ENCODE data around the gene LY6G5B.

The LY6G5B gene

DNA sequence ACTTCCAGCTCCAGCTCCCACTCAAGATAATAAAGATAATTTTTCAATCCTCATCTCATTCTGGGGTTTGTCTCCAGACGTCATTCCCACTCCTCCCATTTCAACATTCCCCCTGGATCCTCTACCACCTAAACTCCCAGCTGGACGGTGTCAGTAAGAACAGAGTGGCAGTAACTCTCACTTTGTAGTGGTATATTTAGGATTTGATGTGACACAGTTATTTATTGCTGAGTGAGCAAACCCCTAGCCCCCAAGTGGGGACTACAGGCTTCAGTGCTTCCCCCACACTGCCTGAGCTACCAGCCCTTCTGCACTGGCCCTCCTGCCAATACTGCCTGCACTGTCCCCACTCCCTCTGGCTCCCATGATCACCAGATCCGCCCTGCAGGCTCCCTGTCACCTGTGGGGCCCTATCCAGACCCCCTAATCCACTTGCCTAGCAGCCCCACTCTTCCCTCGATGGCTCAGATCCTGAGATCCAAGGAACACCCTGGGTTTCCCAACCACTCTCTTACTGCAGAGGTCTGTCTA, 11.6 kb upstream of the LY6G5B start:
- DNase-seq (ENCODE audit: low read depth): no peak
- H3K4me3 ChIP-seq (replicated peaks; ENCODE audit: low read depth, low read length): no peak overlapping the region
- TF ChIP-seq, protein P1, sequence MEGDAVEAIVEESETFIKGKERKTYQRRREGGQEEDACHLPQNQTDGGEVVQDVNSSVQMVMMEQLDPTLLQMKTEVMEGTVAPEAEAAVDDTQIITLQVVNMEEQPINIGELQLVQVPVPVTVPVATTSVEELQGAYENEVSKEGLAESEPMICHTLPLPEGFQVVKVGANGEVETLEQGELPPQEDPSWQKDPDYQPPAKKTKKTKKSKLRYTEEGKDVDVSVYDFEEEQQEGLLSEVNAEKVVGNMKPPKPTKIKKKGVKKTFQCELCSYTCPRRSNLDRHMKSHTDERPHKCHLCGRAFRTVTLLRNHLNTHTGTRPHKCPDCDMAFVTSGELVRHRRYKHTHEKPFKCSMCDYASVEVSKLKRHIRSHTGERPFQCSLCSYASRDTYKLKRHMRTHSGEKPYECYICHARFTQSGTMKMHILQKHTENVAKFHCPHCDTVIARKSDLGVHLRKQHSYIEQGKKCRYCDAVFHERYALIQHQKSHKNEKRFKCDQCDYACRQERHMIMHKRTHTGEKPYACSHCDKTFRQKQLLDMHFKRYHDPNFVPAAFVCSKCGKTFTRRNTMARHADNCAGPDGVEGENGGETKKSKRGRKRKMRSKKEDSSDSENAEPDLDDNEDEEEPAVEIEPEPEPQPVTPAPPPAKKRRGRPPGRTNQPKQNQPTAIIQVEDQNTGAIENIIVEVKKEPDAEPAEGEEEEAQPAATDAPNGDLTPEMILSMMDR (IDR thresholded peaks at IDR 0.05; ENCODE audit: low read length, missing control alignments): no peak

DNA sequence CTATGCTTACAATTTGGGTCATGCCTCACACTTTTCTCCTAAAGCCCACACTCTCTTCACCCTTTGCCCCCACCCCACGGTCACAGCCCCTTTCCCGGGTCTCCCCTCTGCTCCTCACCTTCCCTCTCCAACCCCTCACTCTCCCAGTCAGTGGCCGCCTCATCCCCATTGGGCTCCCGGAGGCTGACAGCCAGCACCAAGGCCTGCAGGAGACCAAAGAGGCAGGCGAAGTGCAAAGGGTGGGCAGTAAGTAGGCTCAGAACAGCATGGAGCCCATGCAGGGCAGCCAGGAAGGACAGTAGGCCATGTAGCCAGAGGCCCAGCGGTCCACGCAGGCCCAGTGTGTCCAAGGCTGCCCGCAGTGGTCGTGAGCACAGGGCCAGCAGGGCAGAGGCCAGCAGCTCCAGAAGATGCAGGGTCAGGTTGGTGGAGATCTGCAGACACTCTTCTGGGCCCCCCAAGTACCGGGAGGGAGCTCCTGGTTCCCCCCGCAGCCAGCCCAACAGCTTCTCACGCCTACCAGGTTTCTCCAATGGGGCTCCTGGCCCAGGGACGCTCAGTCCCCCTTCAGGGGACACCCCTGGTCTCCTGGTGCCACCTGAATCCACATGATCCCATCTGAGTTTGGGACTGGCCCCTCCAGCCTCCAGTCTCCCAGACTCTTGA, 10.7 kb upstream of the LY6G5B start:
- TF ChIP-seq, protein P1 (IDR thresholded peaks at IDR 0.05; ENCODE audit: low read length, missing control alignments): no peak
- H3K4me3 ChIP-seq (replicated peaks; ENCODE audit: low read depth, low read length): peak overlapping the region; percentile 96
- DNase-seq (ENCODE audit: low read depth): no peak

DNA sequence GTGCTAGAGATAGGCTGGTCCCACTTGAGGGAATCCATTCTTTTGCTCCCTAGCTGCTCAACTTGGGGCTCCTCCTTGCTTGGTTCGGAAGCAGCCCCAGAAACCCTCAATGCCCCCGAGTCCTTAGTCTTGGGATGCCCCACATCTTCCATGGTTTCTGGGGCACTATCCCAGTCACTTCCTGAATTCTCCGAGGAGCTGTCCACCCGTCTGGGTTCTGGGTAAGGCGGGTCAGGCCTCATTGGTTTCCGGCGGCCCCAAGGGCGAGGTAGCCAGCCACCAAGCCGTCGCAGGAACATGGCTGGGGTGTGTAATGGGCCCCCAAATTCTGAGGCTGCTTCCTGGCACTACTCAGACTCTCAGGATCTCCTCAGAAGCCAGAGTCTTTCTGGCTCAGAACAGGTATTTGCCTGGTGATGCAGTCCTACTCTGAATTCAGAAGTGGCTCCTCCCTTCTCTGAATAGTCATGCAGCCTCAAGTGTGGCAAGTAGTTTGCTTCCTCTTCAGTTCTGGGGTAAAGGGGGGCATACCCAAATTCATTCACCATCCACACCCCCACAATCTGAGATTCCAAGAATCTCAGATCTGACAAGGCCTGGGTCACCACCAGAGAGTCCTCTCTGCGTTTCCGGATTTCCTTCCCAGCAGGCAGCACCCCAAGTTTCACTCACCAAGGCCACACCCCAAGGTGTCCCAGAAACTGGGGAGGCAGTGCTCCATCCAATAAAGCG, 10.0 kb upstream of the LY6G5B start:
- DNase-seq (ENCODE audit: low read depth): peak; percentile 18
- H3K4me3 ChIP-seq (replicated peaks; ENCODE audit: low read depth, low read length): peak overlapping the region; percentile 96
- TF ChIP-seq, protein P1 (IDR thresholded peaks at IDR 0.05; ENCODE audit: low read length, missing control alignments): no peak

DNA sequence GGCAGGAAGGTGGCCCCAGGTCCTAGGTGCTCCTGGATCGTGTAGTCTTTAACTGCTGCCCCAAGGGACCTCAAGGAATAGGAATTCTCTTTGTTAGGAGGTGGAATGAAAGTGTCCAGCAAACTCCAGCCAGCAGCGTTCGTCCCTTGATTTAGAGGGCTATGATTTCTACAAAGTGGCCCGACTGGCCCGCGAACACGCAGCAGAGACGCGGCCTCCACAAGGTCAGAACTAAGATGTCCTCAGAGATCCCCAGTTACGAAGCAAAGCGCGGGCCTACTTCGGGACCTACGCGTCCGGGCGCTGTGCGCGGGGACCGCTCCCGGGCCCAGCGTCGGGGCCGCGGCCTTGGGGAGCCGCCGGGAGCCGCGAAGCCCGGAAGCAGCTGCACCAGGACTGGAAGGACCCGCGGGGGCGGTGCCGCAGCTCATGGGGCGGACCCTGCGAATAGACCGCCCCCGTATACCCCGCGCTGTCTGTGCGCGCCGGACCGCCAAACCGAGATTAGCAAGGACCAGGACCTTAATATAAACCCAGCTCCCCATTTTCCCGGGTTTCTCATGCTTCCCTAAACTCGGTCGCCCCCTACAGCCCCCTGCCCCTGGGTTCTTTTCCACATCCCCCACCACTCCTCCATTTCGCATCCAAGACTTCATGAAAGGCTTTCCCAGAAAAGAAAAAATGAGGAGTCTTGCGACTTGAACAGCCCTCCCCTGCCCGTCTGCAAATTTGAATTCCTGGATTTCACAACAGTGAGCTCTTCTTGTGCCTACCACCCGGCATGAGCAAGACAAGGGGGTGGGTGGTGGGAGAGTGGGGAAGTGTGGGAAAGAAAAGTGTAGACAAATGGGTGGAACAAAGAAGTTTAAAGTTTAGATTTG, 9.2 kb upstream of the LY6G5B start, which contains the start of gene C6orf47:
Gene C6orf47 (minus strand): TSS at position 398 of the 881 bp plus-strand sequence. CDS start 831 bp downstream, outside the sequence.
- DNase-seq (ENCODE audit: low read depth): peak; percentile 82
- TF ChIP-seq, protein P1 (IDR thresholded peaks at IDR 0.05; ENCODE audit: low read length, missing control alignments): no peak
- peak within 1 kb of the TSS; percentile 96 for H3K4me3 ChIP-seq (replicated peaks; ENCODE audit: low read depth, low read length)

DNA sequence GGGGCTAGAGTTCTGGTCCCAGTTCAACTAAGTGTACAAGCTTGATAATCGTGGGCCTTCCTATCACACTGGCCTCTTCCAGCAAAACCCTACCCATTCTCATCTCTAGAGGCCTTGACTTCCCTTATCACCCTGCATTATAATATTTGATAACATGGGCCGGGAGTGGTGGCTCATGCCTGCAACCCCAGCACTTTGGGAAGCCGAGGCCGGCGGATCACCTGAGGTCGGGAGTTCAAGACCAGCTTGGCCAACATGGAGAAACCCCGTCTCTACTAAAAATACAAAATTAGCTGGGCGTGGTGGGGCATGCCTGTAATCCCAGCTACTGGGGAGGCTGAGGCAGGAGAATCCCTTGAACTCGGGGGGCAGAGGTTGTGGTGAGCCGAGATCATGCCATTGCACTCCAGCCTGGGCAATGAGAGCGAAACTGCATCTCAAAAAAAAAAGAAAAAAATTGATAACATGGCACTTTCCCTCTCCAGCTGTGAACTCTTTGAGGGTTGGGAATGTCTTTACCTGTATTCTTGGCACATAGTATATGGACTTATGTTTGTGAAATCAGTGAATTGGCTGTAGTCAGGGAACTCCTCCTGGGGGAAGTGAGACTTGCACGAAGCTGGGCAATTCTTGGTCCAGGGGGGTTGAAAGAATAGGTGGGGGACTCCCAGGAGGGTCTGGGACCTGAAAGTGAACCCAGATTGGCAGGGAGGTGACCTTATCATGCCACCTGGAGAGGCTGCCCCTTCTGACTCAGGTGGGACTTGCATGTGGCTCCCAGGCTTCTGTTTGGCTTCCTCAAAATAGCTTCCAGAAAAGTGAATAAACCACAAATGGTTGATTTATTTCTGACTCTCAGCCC, 8.3 kb upstream of the LY6G5B start:
- peak overlapping the region; percentile 96 for H3K4me3 ChIP-seq (replicated peaks; ENCODE audit: low read depth, low read length)
- TF ChIP-seq, protein P1 (IDR thresholded peaks at IDR 0.05; ENCODE audit: low read length, missing control alignments): no peak
- DNase-seq (ENCODE audit: low read depth): no peak
